ENCODE data around the gene UCP3.

UCP3 gene

GRCh38 chr11:73978576-73979086 lies 30.3 kb downstream of the UCP3 start:
- no peak for TF ChIP-seq CTCF (IDR thresholded peaks at IDR 0.05; ENCODE audit: unreplicated experiment in 3 of 3)
- Mint-ChIP-seq H3K27ac (peak overlapping the region in 1 of 3 experiments; percentile 4), H3K4me3 (peak overlapping the region in 1 of 3 experiments; percentile 69), H3K4me1 (peaks cover 34% of the 10 kb centered on the region), H3K27me3 (ENCODE audit: low read depth) (peaks cover 4% of the 10 kb centered on the region), H3K36me3 (ENCODE audit: low read depth) (peaks cover 18% of the 10 kb centered on the region), H3K9me3 (no peaks in the 10 kb centered on the region)

GRCh38 chr11:73977856-73978519 lies 30.9 kb downstream of the UCP3 start:
- Mint-ChIP-seq H3K9me3 (no peaks in the 10 kb centered on the region), H3K27me3 (ENCODE audit: low read depth) (peaks cover 2% of the 10 kb centered on the region), H3K36me3 (ENCODE audit: low read depth) (peaks cover 18% of the 10 kb centered on the region)

GRCh38 chr11:73976451-73977151 lies 32.3 kb downstream of the UCP3 start:
- Mint-ChIP-seq H3K4me1 (peaks cover 23% of the 10 kb centered on the region), H3K27me3 (ENCODE audit: low read depth) (no peaks in the 10 kb centered on the region), H3K36me3 (ENCODE audit: low read depth) (peaks cover 18% of the 10 kb centered on the region), H3K27ac (no peak overlapping the region), H3K9me3 (no peaks in the 10 kb centered on the region), H3K4me3 (no peak overlapping the region)
- TF ChIP-seq CTCF (IDR thresholded peaks at IDR 0.05; ENCODE audit: unreplicated experiment in 3 of 3) = no peak

More at GRCh38 chr11:73977856-73978519, 30.9 kb downstream of the UCP3 start:
- Mint-ChIP-seq H3K4me1 (peaks cover 32% of the 10 kb centered on the region), H3K4me3 (no peak overlapping the region), H3K27ac (no peak overlapping the region)
- TF ChIP-seq CTCF (IDR thresholded peaks at IDR 0.05; ENCODE audit: unreplicated experiment in 3 of 3) = no peak

- H3K4me3 Mint-ChIP-seq = no peak overlapping the region
Measured at GRCh38 chr11:73975479-73975757, 33.5 kb downstream of the UCP3 start.

GRCh38 chr11:73974604-73975478 lies 34.0 kb downstream of the UCP3 start:
- no peak for TF ChIP-seq CTCF (IDR thresholded peaks at IDR 0.05; ENCODE audit: unreplicated experiment in 3 of 3)
- no peak overlapping the region for H3K27ac Mint-ChIP-seq
- H3K4me3 Mint-ChIP-seq = no peak overlapping the region
- no peaks in the 10 kb centered on the region for H3K27me3 Mint-ChIP-seq (ENCODE audit: low read depth)
- no peaks in the 10 kb centered on the region for H3K9me3 Mint-ChIP-seq
- peaks cover 6% of the 10 kb centered on the region for H3K4me1 Mint-ChIP-seq
- peaks cover 18% of the 10 kb centered on the region for H3K36me3 Mint-ChIP-seq (ENCODE audit: low read depth)

More at GRCh38 chr11:73975479-73975757, 33.5 kb downstream of the UCP3 start:
- H3K9me3 Mint-ChIP-seq = no peaks in the 10 kb centered on the region
- TF ChIP-seq CTCF (IDR thresholded peaks at IDR 0.05; ENCODE audit: unreplicated experiment in 3 of 3) = no peak
- peaks cover 18% of the 10 kb centered on the region for H3K36me3 Mint-ChIP-seq (ENCODE audit: low read depth)
- H3K4me1 Mint-ChIP-seq = peaks cover 12% of the 10 kb centered on the region
- H3K27me3 Mint-ChIP-seq (ENCODE audit: low read depth) = no peaks in the 10 kb centered on the region
- H3K27ac Mint-ChIP-seq = no peak overlapping the region
